CD4-positive, alpha-beta T cell (primary cell): ENCODE data around the gene SEL1L3. TPM values are rescaled to one million over a fixed set of nuclear protein-coding genes. Genes with fewer than 3 reads are reported as not detected.

ENCODE experiments used
- ATAC-seq: fragments of 200-7000 bp; cut with Tn5 transposase; one replicate; pipeline ENCODE4 v1.10.0; 2022; ENCODE audit warnings: mild to moderate bottlenecking; ENCODE audit not compliant: poor library complexity
- CTCF ChIA-PET: fragments of 350-600 bp; sonication (Branson Sonifier 250); formaldehyde crosslinking; loops from one replicate; lab custom pipeline; 2021; ENCODE audit warnings: antibody characterized with exemption, inconsistent platforms; lab: Charles Lee
- POLR2A ChIA-PET: fragments of 350-600 bp; sonication (Branson Sonifier 250); formaldehyde crosslinking; loops from one replicate; lab custom pipeline; 2021; ENCODE audit warnings: antibody characterized with exemption, inconsistent platforms; lab: Charles Lee
- DNase-seq, 14 experiments: peaks; one replicate each; pipeline ENCODE4 v3.0.0-alpha.2; 2013 to 2020; ENCODE audit warnings: mixed read lengths in 2 of 14
- H3K27ac ChIP-seq, 2 donors: one replicate each; pipeline versions ENCODE4 v1.5.1 to v1.7.0; 2013; ENCODE audit warnings: low read length in 2 of 2, low read depth in 1 of 2, mild to moderate bottlenecking in 1 of 2
- H3K27me3 ChIP-seq, 2 experiments: 1 replicate in 1 of 2; 2 replicates in 1 of 2; pipeline versions ENCODE4 v1.6.1 to v1.7.0; 2013; ENCODE audit warnings: low read length in 2 of 2, control low read depth in 1 of 2, mild to moderate bottlenecking in 1 of 2, moderate library complexity in 1 of 2; ENCODE audit not compliant: insufficient read depth in 2 of 2, control insufficient read depth in 1 of 2
- H3K36me3 ChIP-seq: one replicate; pipeline ENCODE4 v1.6.1; 2013; ENCODE audit warnings: low read length, control low read depth; ENCODE audit not compliant: insufficient read depth
- H3K4me1 ChIP-seq: one replicate; pipeline ENCODE4 v1.6.1; 2013; ENCODE audit warnings: low read length, control low read depth; ENCODE audit not compliant: insufficient read depth
- H3K4me3 ChIP-seq: one replicate; pipeline ENCODE4 v1.5.1; 2013; ENCODE audit warnings: mild to moderate bottlenecking, low read length, moderate library complexity
- H3K9me3 ChIP-seq, 2 experiments: 1 replicate in 1 of 2; 2 replicates in 1 of 2; pipeline versions ENCODE4 v1.6.1 to v1.7.0; 2013; ENCODE audit warnings: low read length in 2 of 2, mild to moderate bottlenecking in 2 of 2, control low read depth in 1 of 2, moderate library complexity in 1 of 2; ENCODE audit not compliant: control insufficient read depth in 1 of 2, insufficient read depth in 1 of 2
- H3K27ac Mint-ChIP-seq: one replicate; pipeline ENCODE4 v1.8.0; 2020; ENCODE audit warnings: mixed read lengths
- H3K27me3 Mint-ChIP-seq: one replicate; pipeline ENCODE4 v1.8.0; 2021; ENCODE audit warnings: mixed read lengths
- H3K36me3 Mint-ChIP-seq: one replicate; pipeline ENCODE4 v1.8.0; 2021; ENCODE audit warnings: low read depth, mixed read lengths
- H3K4me1 Mint-ChIP-seq: one replicate; pipeline ENCODE4 v1.8.0; 2021; ENCODE audit warnings: low read depth, mixed read lengths
- H3K4me3 Mint-ChIP-seq: one replicate; pipeline ENCODE4 v1.8.0; 2020; ENCODE audit warnings: mild to moderate bottlenecking, mixed read lengths
- H3K9me3 Mint-ChIP-seq: one replicate; pipeline ENCODE4 v1.8.0; 2020; ENCODE audit warnings: mixed read lengths
- intact Hi-C, 2 experiments: fragments of 100-400 bp; cut with DNase I in 1 of 2; cut with micrococcal nuclease in 1 of 2; formaldehyde crosslinking; loops; one replicate each; pipeline versions ENCODE4 v1.15.1 to v1.9.0; 2023 to 2025; cut with DNase I, micrococcal nuclease
- total RNA-seq, 174 experiments: library from RNA in 2 of 174; stranded (reverse) in 2 of 174; gene quantifications; one replicate each; pipeline ENCODE4 v1.2.3 and lab custom pipeline; 2021 to 2026
- TF ChIP-seq, protein P1 (sequence below): fragments of 200-600 bp; IDR thresholded peaks from one replicate; pipeline ENCODE4 v1.8.0; 2022; ENCODE audit warnings: antibody characterized with exemption, mild to moderate bottlenecking

SEL1L3 gene
- total RNA-seq, 2 experiments from 2014 or later: 34.9 to 36.5 TPM

DNA sequence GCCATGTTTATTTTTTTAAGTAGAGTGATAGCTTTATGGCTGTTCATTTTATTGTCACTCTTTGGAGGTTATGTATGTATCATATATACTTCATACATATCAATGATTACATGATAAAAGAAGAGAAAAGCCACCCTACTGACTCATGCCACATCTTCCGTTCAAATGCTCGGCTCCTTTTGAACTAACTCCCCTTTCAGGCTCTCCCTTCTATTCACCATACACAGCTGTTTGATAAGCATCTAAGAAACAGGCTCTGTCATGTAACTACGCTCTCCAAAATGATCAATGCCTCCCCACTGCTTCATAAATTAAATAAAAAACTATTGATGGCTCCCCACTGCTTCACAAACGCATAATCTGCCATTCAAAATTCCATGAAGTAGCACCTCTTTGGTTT lies 89.4 kb downstream of the SEL1L3 start:
- TF ChIP-seq, protein P1, sequence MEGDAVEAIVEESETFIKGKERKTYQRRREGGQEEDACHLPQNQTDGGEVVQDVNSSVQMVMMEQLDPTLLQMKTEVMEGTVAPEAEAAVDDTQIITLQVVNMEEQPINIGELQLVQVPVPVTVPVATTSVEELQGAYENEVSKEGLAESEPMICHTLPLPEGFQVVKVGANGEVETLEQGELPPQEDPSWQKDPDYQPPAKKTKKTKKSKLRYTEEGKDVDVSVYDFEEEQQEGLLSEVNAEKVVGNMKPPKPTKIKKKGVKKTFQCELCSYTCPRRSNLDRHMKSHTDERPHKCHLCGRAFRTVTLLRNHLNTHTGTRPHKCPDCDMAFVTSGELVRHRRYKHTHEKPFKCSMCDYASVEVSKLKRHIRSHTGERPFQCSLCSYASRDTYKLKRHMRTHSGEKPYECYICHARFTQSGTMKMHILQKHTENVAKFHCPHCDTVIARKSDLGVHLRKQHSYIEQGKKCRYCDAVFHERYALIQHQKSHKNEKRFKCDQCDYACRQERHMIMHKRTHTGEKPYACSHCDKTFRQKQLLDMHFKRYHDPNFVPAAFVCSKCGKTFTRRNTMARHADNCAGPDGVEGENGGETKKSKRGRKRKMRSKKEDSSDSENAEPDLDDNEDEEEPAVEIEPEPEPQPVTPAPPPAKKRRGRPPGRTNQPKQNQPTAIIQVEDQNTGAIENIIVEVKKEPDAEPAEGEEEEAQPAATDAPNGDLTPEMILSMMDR: no peak
- no peak overlapping the region for H3K4me3 Mint-ChIP-seq
- no peaks in the 10 kb centered on the region for H3K4me1 ChIP-seq
- no peaks in the 10 kb centered on the region for H3K27me3 ChIP-seq
- peaks cover 61% of the 10 kb centered on the region for H3K36me3 ChIP-seq
- H3K9me3 Mint-ChIP-seq: peaks cover 3% of the 10 kb centered on the region
- no peak overlapping the region for H3K4me3 ChIP-seq
- ATAC-seq (no peak), DNase-seq (no peak)
- H3K27ac ChIP-seq: no peak overlapping the region
- no peaks in the 10 kb centered on the region for H3K27me3 Mint-ChIP-seq
- H3K27ac Mint-ChIP-seq: no peak overlapping the region
- intact Hi-C loops: loop anchor here in 1 of 2 experiments (10.0 kb wide), 1 partner anchor 801 kb away; no protein-coding TSS in a partner anchor
- H3K9me3 ChIP-seq: no peaks in the 10 kb centered on the region
- CTCF ChIA-PET: interaction anchor here (0.8 kb wide), 1 partner anchor 12 kb away, joined by 3 read pairs; no protein-coding TSS in a partner anchor
- H3K4me1 Mint-ChIP-seq: no peaks in the 10 kb centered on the region
- POLR2A ChIA-PET: no interaction called here
- peaks cover 83% of the 10 kb centered on the region for H3K36me3 Mint-ChIP-seq

DNA sequence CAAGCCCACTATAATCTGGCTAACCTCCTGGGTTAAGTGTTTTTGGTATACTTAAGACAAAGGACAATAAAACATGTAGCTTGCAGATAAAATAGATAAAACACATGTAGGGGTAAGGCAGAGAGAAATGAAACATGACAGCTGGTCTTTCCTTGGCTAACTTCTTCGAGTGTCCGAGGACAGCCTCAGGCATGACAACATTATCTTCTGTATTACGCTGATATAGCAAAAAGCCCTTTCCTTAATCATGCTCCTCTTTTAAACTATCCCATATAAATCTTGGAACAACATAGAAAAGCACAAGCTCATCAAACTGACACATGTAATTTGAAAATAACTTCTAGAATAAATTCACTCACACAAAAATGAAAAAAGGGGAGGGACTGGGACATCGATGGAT lies 91.1 kb downstream of the SEL1L3 start:
- no peak for ATAC-seq
- Mint-ChIP-seq H3K36me3 (peaks cover 82% of the 10 kb centered on the region), H3K4me3 (no peak overlapping the region), H3K27me3 (no peaks in the 10 kb centered on the region), H3K4me1 (no peaks in the 10 kb centered on the region), H3K9me3 (no peaks in the 10 kb centered on the region), H3K27ac (no peak overlapping the region)
- TF ChIP-seq, protein P1: no peak
- Histone ChIP-seq H3K4me3 (no peak overlapping the region), H3K36me3 (peaks cover 59% of the 10 kb centered on the region), H3K27ac (no peak overlapping the region), H3K27me3 (no peaks in the 10 kb centered on the region), H3K9me3 (no peaks in the 10 kb centered on the region), H3K4me1 (no peaks in the 10 kb centered on the region)
- POLR2A ChIA-PET: no interaction called here
- DNase-seq: no peak
- intact Hi-C loops: loop anchor here in 1 of 2 experiments (10.0 kb wide), 1 partner anchor 803 kb away; no protein-coding TSS in a partner anchor
- CTCF ChIA-PET: no interaction called here

DNA sequence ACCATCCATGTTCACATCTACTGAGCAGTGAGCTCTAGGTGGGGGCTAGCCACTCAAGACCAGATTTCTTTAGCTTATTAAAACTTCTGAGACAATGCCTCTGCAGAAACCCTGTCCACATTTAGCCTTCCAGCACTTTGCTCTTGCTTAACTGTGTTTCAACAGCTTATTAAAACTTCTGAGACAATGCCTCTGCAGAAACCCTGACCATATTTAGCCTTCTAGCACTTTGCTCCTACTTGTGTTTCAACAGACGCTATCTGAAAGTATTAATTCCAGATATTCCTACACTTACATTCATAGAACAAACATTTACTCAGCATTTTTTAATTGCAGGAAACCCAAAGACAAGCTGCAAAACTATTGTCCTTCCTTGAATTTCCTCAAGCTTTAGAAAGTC lies 91.9 kb downstream of the SEL1L3 start:
- H3K27ac Mint-ChIP-seq: no peak overlapping the region

More for the DNA sequence above, 91.9 kb downstream of the SEL1L3 start:
- POLR2A ChIA-PET: no interaction called here
- Histone ChIP-seq H3K9me3 (no peaks in the 10 kb centered on the region), H3K4me1 (no peaks in the 10 kb centered on the region), H3K36me3 (peaks cover 58% of the 10 kb centered on the region), H3K27ac (no peak overlapping the region), H3K4me3 (no peak overlapping the region), H3K27me3 (no peaks in the 10 kb centered on the region)
- CTCF ChIA-PET: no interaction called here
- Mint-ChIP-seq H3K4me1 (no peaks in the 10 kb centered on the region), H3K36me3 (peaks cover 84% of the 10 kb centered on the region), H3K9me3 (no peaks in the 10 kb centered on the region), H3K27me3 (no peaks in the 10 kb centered on the region), H3K4me3 (no peak overlapping the region)
- intact Hi-C loops: loop anchor here in 1 of 2 experiments (10.0 kb wide), 1 partner anchor 804 kb away; no protein-coding TSS in a partner anchor
- ATAC-seq (no peak), DNase-seq (no peak)
- TF ChIP-seq, protein P1: no peak
